GM19395 (cell line): Measurements from ENCODE around the gene NPTX1.
A peak's percentile ranks its signal among the peaks of the same experiment; 100 is the strongest.

Experiments used
- ATAC-seq: cut with Tn5 transposase; IDR thresholded peaks from one replicate; pipeline ENCODE4 v1.9.1; 2021; ENCODE audit warnings: mild to moderate bottlenecking, moderate library complexity; ENCODE audit not compliant: unreplicated experiment

The NPTX1 gene

DNA sequence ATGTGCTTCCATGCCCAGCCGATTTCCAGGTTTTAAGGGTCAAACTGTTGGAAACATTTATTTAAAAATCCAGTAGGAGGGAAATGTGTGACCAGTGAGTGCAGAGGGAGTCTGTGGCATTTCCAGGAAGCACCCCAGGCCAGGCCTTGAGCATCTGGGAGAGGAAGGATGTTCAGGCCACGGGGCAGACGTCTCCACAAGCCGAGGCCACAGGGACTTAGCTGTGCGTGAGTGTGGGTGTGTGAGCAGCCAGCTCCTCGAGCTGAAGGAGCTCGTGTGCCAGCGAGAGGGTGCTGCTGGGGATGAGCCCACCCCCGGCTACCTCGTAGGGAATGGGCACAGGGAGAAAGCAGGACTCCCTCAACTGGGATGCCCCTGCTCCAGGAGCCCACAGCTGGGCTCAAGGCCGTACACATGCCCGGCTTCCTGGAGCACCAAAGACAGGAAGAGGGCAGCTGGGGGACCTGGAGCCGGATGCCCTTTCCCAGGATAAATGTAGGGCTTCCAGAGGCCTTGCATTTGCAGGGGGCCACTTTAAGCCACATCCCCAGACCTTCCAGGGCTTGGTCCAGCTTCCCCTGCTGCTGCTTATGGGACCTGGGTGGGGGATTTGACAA is 12.5 kb downstream of the NPTX1 start:
- no peak for ATAC-seq

DNA sequence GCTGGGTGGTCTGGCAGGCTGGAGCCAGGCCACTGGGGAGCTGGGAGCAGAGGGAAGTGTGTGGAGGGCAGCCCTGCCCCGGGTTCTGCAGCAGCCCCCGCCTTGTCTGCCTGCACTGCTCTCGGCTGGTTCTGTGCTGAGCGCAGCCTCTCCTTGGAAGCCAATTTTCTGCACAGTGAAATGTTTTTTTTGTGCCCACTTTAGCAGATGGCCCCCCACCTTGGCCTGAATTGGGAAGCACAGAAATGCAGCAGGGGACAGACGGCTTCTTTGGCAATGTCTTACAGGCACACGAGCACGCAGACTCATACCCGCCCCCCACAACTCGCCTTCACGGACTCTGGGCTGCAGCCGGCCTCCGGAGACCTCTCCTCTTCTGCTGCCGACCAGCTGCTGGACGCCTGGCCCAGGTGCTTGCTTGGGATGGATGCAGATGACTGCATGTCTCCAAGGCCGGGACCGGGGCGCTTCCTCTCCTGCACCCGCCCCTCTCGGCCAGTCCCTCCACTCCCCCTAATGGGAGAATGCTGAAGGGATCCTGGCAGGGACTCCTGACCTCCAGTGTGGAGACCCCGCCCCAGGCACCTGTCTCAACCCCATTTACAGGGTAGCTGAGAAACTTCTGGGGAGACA is 14.8 kb downstream of the NPTX1 start:
- no peak for ATAC-seq

- no peak for ATAC-seq
These were observed 16.0 kb downstream of the NPTX1 start for GRCh38 chr17:80460429-80460834.

DNA sequence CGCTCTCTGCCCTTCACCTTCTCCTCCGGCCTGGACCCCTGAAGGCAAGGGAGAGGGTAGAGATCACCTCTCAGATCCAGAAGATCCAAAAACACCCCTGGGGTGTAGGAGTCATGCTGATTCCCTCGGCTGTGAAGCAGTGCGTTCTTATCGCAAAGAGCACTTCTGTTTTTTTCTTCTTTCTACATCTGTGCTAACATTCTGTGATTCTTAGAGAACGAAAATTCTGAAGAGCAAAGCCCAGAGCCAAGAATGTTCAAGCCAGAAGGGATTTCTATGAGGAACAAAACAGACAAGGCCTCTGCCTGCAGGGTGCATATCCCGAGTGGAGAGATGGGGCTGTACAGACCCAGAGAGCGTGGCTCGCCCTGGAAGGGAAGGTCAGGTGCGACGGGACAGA is 17.2 kb downstream of the NPTX1 start:
- ATAC-seq = no peak

DNA sequence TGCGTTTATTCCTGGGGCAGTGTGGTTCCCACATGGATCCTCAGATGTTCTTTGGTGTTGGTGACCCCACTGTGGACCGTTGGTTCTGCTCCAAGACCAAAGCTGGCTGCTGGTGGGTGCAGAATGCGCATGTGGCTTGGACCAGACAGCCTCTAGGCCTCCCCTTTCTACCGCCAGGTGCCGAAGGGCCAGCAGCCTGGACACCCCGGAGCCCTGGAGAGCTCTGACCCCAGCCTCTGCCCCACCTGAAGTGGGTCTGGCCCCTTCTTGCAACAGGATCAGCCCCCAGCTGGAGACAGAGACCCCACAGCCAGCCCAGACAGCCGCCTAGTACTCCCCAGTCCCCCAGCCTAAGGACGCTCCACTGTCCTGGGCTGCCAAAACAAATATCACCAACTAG is 18.4 kb downstream of the NPTX1 start:
- ATAC-seq = no peak

DNA sequence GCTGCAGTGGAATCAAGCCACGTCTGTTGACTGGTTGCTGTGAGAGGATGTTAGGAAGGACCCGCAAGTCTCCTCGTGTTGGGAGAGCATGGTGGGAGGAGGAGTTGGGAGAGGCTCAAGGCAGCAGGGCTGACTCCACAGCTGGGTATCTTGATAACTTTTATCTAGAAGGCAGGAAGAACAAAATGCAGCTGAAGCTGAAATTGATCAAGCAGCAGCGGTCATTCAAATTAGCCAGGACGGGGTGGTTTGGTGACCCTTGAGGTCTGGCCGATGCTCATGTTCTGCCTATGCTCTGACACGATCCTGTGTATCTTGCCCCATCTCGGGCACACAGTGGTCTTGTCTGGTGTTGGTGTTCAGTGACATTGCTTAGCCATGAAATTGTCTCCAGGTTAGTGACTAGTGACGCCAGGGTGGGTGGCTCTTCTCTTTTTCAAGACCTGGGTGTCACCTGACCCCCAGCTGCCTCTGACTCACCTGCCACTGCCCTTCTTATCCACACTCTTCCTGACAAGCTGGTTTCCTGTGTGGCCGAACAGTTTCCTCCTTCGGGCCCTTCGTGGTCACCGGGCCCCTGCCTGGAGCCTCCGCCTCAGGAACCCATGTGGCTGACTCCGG is 19.1 kb downstream of the NPTX1 start:
- no peak for ATAC-seq

GRCh38 chr17:80456465-80457235 is 19.8 kb downstream of the NPTX1 start:
- no peak for ATAC-seq

DNA sequence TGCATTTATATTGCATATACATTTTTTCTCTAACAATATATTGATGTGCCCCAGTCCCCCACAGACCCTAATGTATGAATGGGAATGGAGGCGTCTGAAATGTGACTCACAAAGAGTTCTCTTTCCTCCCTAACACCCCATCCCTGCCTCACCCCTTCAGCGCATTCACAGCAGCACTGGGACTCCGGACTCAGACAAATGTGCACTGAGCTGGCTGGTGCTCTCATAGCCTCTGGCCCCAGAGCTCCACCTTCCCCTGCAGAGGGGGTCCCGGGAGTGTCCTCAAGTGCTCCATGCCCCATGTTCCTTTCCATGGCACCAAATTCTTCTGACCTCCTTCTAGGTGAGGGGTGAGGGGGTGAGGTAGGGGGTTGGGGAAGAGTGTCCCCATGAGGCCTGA is 20.6 kb downstream of the NPTX1 start:
- ATAC-seq = no peak

DNA sequence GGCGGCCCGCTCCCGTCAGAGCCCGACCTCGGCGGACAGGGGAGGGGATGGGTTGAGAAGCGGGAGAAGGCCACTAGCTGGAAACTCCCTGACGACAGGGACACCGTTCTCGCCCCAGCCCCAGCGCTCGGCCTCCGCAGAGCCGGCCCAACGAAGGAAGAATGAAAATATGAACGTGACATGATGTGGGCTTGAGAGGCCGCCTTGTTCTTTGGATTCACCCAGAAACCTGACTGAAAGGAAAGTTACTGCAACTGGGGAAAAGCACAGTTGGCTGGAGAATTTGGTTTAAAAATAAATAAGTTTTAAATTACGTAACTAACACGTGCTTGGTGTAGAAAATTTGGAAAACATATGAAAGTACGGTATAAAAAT is 21.1 kb downstream of the NPTX1 start:
- ATAC-seq = peak; percentile 38

DNA sequence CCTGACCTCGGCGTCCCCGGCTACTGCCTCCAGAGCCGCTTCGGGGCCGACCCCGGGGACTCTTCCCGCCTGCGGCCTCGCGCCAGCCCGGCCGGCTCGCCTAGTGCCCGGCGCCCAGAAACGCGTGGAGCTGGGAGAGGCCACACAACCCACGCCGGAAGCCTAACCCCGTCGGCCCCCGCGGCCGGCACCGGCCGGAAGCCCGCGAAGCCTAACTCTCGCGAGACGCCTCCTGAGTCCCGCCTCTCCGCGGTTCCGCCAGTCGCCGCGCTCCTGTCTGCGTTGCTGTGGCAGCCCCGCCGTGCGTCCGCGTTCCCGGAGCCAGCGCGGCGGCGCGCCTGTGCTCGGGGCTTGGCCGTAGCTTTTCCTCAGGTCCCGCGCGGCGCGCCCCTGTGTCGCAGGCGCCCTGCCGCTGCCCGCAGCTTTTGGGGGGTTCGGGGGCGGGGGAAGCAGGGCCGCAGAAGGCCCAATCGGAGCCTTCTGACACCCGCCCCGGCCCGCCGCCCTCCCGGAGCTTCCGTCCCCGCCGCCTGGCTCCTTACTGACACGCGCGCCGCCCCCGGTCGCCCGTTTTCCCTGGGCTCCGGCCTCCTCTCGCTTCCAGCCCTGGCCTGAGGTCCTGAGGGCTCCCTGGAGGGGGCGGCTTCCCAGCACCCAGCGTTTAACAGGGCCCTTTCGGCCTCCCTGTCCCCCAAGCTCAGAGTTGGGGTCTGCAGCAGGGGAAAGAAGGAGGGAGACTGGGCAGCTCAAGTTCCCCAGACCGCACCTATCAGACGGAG is 21.7 kb downstream of the NPTX1 start:
- ATAC-seq = peak; percentile 83

GRCh38 chr17:80453998-80454556 is 22.3 kb downstream of the NPTX1 start:
- no peak for ATAC-seq

GRCh38 chr17:80453126-80453997 is 23.0 kb downstream of the NPTX1 start:
- ATAC-seq = no peak

DNA sequence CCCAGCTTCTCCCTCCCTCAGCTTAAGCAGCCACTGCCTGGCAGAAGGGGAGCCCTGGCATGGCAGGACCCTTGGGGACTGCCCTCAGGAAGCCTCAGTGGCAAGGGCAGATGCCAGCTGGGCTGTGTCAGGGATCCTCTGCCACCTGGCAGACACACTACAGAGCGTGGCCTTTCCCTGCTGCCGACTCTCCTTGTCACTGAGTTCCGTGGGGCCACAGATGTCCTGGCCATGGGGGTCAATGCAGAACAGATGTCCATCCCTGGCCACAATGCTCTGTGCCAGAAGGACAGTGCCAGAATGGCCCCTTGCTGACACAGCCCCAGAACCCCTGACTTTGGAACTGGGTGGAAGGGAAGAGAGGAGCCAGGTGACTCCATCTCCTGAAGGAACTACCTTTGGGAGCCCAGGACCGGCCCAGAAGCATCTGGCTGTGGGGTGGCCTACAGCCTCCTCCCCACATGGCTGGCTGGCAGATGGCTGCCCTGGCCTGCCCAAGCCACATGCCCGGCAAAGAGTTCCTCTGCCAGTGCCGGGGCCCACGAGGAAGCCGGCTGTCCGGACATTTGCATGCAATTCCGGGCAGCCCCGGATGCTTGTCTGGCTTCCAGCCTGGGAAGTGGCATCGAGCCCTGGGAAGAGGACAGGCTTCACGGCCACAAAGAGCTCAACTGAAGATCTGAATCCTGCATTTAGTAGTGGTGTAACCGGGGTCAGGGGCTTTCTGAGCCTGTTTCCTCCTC is 24.1 kb downstream of the NPTX1 start:
- no peak for ATAC-seq

DNA sequence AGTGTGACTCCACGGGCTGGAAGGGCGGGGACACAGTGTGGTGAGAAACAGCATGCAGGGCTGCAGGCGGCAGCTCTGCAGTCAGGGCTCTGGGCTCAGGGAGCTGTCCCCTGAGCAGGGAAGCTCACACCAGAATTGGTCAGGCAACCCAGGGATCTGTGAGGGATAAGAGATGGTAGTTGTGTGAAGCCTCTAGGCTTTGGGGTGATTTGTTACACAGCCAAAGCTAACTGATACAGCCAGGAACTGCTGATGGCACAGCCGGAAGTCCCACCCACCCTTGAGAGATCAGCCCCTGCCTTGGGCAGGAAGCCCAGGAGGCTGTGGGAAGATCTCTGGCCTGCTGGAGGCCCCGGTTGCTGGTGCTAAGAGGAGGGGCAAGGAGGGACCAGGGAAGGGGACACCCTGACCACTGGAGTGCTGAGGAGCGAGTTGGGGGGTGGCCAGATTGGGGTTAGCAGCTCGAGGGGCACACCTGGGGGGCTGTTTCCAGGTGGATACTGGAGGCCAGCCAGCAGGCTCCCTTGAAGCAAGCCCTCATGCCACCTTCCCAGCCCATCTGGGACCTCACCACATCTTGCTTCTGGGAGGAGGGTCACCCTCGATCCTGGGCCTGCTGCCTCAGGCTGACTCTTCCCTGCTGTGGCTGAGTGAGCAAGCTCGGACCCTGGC is 25.2 kb downstream of the NPTX1 start:
- ATAC-seq = no peak

GRCh38 chr17:80449930-80450576 is 26.4 kb downstream of the NPTX1 start:
- no peak for ATAC-seq

DNA sequence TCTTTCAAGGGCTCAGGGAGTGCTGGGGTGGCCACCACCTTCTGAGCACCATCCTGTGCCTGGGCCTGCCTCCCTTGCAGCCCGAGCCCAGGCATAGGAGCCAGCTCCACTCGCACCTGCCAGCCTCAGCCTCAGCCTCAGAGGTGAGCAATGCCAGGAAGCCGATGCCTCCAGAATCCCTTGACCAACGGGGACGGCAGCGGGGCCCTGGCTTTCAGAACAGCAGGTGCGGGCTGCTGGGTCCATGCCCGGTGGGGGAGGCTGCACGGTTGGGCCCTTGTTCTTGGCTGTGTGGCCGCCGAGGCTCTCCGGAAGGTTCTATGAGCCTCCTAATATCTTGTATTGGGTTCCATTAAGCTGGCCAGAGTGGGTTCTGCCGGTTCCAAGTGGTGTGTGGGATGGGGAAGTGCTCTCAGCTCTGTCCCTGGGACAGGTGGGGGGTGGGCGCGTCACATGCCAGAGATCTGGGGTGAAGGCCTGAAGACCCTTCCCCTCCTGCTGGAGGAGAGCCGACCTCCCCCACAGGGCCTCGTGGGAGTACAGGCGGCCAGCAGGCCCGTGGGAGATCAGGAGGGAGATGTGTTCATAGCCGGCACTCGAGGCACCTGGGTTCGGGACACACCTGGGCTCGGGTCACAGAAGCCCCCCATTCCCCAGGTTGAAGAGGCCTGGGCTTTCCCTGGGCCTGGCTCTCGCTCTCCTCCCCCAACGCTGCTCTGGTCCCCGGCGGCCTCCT is 27.0 kb downstream of the NPTX1 start:
- no peak for ATAC-seq

DNA sequence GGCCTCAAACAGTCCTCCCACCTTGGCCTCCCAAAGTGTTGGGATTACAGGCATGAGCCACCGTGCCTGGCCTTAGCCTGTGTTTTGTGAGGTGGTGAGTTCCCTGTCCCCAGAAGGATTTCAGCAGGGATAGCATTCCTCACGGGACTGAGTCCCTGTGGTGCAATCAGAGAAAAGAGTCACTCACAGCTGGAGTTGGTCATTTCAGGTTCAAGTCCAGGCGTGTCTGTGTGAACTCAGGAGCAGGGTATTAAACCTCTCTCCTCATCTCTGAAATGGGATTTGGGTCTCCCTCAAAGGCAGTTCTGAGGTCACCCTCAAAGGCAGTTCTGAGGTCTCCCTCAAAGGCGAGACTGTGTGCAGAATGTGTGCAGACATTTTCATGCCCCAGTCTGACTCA is 28.6 kb downstream of the NPTX1 start:
- ATAC-seq = no peak
